HT-29 (cell line): Measurements from ENCODE around the gene OR5H2. TPM values are rescaled to one million over a fixed set of nuclear protein-coding genes. Genes with fewer than 3 reads are reported as not detected.

Experiments used
- DNase-seq: peaks from one replicate; pipeline ENCODE4 v3.0.0-alpha.2; 2015; ENCODE audit warnings: low spot score
- total RNA-seq: library from RNA; depleted of rRNA; stranded (reverse); fragments of >200 nt; shearing (Covaris generic); gene quantifications from 2 replicates; pipeline ENCODE4 v1.2.3, GENCODE V29; 2014; rRNA removed

The OR5H2 gene
- total RNA-seq, 1 experiment from 2014 or later: not detected

- DNase-seq: no peak
Measured at GRCh38 chr3:98331329-98331728, 49.0 kb downstream of the OR5H2 start.

Other genes with a start within 250 kb of the OR5H2 start
- gene GABRR3, start 247.2 kb upstream of the OR5H2 start, total RNA-seq: not detected in 2 replicates
- gene OR5AC2, start 195.3 kb upstream of the OR5H2 start, total RNA-seq: not detected in 2 replicates
- gene OR5H1, start 151.8 kb upstream of the OR5H2 start, total RNA-seq: not detected in 2 replicates
- gene OR5H14, start 135.0 kb upstream of the OR5H2 start, total RNA-seq: not detected in 2 replicates
- gene OR5H15, start 115.8 kb upstream of the OR5H2 start, total RNA-seq: not detected in 2 replicates
- not detected in 2 replicates for gene OR5H6, start 18.3 kb upstream of the OR5H2 start, total RNA-seq
- gene OR5K4, start 71.3 kb downstream of the OR5H2 start, total RNA-seq: not detected in 2 replicates
- gene OR5K3, start 108.2 kb downstream of the OR5H2 start, total RNA-seq: not detected in 2 replicates
- not detected in 2 replicates for gene OR5K1, start 180.7 kb downstream of the OR5H2 start, total RNA-seq
- not detected in 2 replicates for gene OR5K2, start 215.2 kb downstream of the OR5H2 start, total RNA-seq
- 25.1 and 31.5 TPM in 2 replicates for gene CLDND1, start 240.4 kb downstream of the OR5H2 start, total RNA-seq
- gene GPR15, start 249.5 kb downstream of the OR5H2 start, total RNA-seq: not detected in 2 replicates